ENCODE measurements around the gene NAA25.

Gene NAA25

GRCh38 chr12:112008918-112009317, 99.7 kb downstream of the NAA25 start:
- Histone ChIP-seq H3K27ac (ENCODE audit: low read length) (no peak overlapping the region), H3K4me3 (ENCODE audit: low read depth in 1 of 2, low read length in 2 of 2) (no peak overlapping the region)

DNA sequence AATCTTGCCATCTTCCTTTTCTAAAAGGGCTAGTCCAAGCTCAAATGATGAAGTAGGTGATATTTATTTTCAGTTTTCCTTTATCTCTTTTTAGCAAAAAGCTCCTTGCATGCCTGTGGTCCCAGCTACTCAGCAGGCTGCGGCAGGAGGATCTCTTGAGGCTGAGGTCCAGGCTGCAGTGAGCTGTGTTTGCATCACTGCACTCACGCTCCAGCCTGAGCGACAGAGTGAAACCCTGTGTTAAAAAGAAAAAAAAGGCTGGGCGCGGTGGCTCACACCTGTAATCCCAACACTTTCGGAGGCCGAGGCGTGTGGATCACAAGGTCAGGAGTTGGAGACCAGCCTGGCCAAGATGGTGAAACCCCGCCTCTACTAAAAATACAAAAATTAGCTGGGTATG, 100.6 kb downstream of the NAA25 start:
- no peaks in the 10 kb centered on the region for H4K20me1 ChIP-seq (ENCODE audit: insufficient read depth, low read length)
- H3K36me3 ChIP-seq (ENCODE audit: insufficient read depth, low read length), result no peaks in the 10 kb centered on the region; the same call in 1 of the 2 replicates
- no peak overlapping the region for H3K4me2 ChIP-seq (ENCODE audit: insufficient read depth, low read length)
- peaks cover 21% of the 10 kb centered on the region for H3K79me2 ChIP-seq (ENCODE audit: insufficient read depth, low read length)
- H3K9me3 ChIP-seq (ENCODE audit: insufficient read depth, low read length, severe bottlenecking), result no peaks in the 10 kb centered on the region
- H2AFZ ChIP-seq (ENCODE audit: low read depth, low read length), result no peak overlapping the region
- no peaks in the 10 kb centered on the region for H3K27me3 ChIP-seq (ENCODE audit: insufficient read depth, low read length, poor library complexity)
- H3K4me3 ChIP-seq (ENCODE audit: low read depth in 1 of 2, low read length in 2 of 2), result no peak overlapping the region
- H3K27ac ChIP-seq (ENCODE audit: low read length), result no peak overlapping the region
- no peak overlapping the region for H3K9ac ChIP-seq (ENCODE audit: low read depth, low read length)
- H3K4me1 ChIP-seq (ENCODE audit: insufficient read depth, low read length), result peaks cover 23% of the 10 kb centered on the region
- TF ChIP-seq CTCF (IDR thresholded peaks at IDR 0.05; ENCODE audit: borderline replicate concordance, extremely low read depth, low read length, poor library complexity, severe bottlenecking) (no peak), EZH2 (IDR thresholded peaks at IDR 0.05; ENCODE audit: borderline replicate concordance, low read depth, low read length, severe bottlenecking) (no peak)
- DNase-seq (no peak), ATAC-seq (ENCODE audit: insufficient read depth, low read depth) (no peak)

More at GRCh38 chr12:112008918-112009317, 99.7 kb downstream of the NAA25 start:
- no peak overlapping the region for H2AFZ ChIP-seq (ENCODE audit: low read depth, low read length)
- no peak for ATAC-seq (ENCODE audit: insufficient read depth, low read depth)
- no peaks in the 10 kb centered on the region for H3K27me3 ChIP-seq (ENCODE audit: insufficient read depth, low read length, poor library complexity)
- H3K4me2 ChIP-seq (ENCODE audit: insufficient read depth, low read length), result no peak overlapping the region
- H3K9ac ChIP-seq (ENCODE audit: low read depth, low read length), result no peak overlapping the region
- peaks cover 23% of the 10 kb centered on the region for H3K4me1 ChIP-seq (ENCODE audit: insufficient read depth, low read length)
- peaks cover 5% of the 10 kb centered on the region; the same call in 1 of the 2 replicates for H3K36me3 ChIP-seq (ENCODE audit: insufficient read depth, low read length)
- H3K9me3 ChIP-seq (ENCODE audit: insufficient read depth, low read length, severe bottlenecking), result no peaks in the 10 kb centered on the region
- no peak for DNase-seq
- no peaks in the 10 kb centered on the region for H4K20me1 ChIP-seq (ENCODE audit: insufficient read depth, low read length)
- peaks cover 28% of the 10 kb centered on the region for H3K79me2 ChIP-seq (ENCODE audit: insufficient read depth, low read length)
- no peak for TF ChIP-seq EZH2 (IDR thresholded peaks at IDR 0.05; ENCODE audit: borderline replicate concordance, low read depth, low read length, severe bottlenecking)
- no peak for TF ChIP-seq CTCF (IDR thresholded peaks at IDR 0.05; ENCODE audit: borderline replicate concordance, extremely low read depth, low read length, poor library complexity, severe bottlenecking)

- no peak for DNase-seq
- Histone ChIP-seq H3K27ac (ENCODE audit: low read length) (no peak overlapping the region), H3K79me2 (ENCODE audit: insufficient read depth, low read length) (no peaks in the 10 kb centered on the region), H3K9ac (ENCODE audit: low read depth, low read length) (no peak overlapping the region), H4K20me1 (ENCODE audit: insufficient read depth, low read length) (no peaks in the 10 kb centered on the region), H3K36me3 (ENCODE audit: insufficient read depth, low read length) (no peaks in the 10 kb centered on the region), H3K4me1 (ENCODE audit: insufficient read depth, low read length) (peaks cover under 1% of the 10 kb centered on the region; the same call in 1 of the 2 replicates), H3K9me3 (ENCODE audit: insufficient read depth, low read length, severe bottlenecking) (no peaks in the 10 kb centered on the region), H2AFZ (ENCODE audit: low read depth, low read length) (no peak overlapping the region), H3K4me3 (ENCODE audit: low read depth in 1 of 2, low read length in 2 of 2) (no peak overlapping the region), H3K27me3 (ENCODE audit: insufficient read depth, low read length, poor library complexity) (no peaks in the 10 kb centered on the region), H3K4me2 (ENCODE audit: insufficient read depth, low read length) (no peak overlapping the region)
- no peak for TF ChIP-seq EZH2 (IDR thresholded peaks at IDR 0.05; ENCODE audit: borderline replicate concordance, low read depth, low read length, severe bottlenecking)
- no peak for TF ChIP-seq CTCF (IDR thresholded peaks at IDR 0.05; ENCODE audit: borderline replicate concordance, extremely low read depth, low read length, poor library complexity, severe bottlenecking)
- no peak for ATAC-seq (ENCODE audit: insufficient read depth, low read depth)
These were observed 102.9 kb downstream of the NAA25 start for GRCh38 chr12:112005419-112006395.

Measured in DND-41 (cell line).